HG02623 (cell line): Measurements from ENCODE around the gene IWS1.
"Not testable (repeated sequence)": the region's sequence is repeated elsewhere in the genome, so short reads cannot be mapped to it uniquely, and the experiment has no call there.

Experiments used
- ATAC-seq: cut with Tn5 transposase; IDR thresholded peaks from one replicate; pipeline ENCODE4 v1.9.1; 2021; ENCODE audit warnings: moderate library complexity; ENCODE audit not compliant: unreplicated experiment

Gene IWS1

GRCh38 chr2:127526132-127527000 is at the start of gene IWS1:
Gene IWS1, minus strand, starts transcription at chr2:127526489. Its CDS starts 281 bp downstream, at chr2:127526208.
- peak; percentile 81 for ATAC-seq

GRCh38 chr2:127575941-127576432 is 49.7 kb upstream of the IWS1 start:
- no peak for ATAC-seq

- no peak for ATAC-seq
Measured at GRCh38 chr2:127575185-127575765, 49.0 kb upstream of the IWS1 start.

- ATAC-seq = no peak
Measured at GRCh38 chr2:127574656-127575055, 48.4 kb upstream of the IWS1 start.

GRCh38 chr2:127573771-127574170 is 47.5 kb upstream of the IWS1 start:
- no peak for ATAC-seq

GRCh38 chr2:127573298-127573697 is 47.0 kb upstream of the IWS1 start:
- no peak for ATAC-seq

GRCh38 chr2:127572841-127573240 is 46.6 kb upstream of the IWS1 start:
- ATAC-seq = no peak

- ATAC-seq = not testable (repeated sequence)
Measured at GRCh38 chr2:127572352-127572751, 46.1 kb upstream of the IWS1 start.

GRCh38 chr2:127570282-127571250 is 44.3 kb upstream of the IWS1 start:
- ATAC-seq = no peak

- ATAC-seq = no peak
Measured at GRCh38 chr2:127569666-127570065, 43.4 kb upstream of the IWS1 start.

GRCh38 chr2:127568128-127568527 is 41.8 kb upstream of the IWS1 start:
- ATAC-seq = no peak

GRCh38 chr2:127567351-127567854 is 41.1 kb upstream of the IWS1 start:
- no peak for ATAC-seq

- ATAC-seq = no peak
Measured at GRCh38 chr2:127566576-127566975, 40.3 kb upstream of the IWS1 start.

- ATAC-seq = no peak
Measured at GRCh38 chr2:127566139-127566417, 39.8 kb upstream of the IWS1 start.

GRCh38 chr2:127565261-127566138 is 39.2 kb upstream of the IWS1 start:
- ATAC-seq = no peak

- no peak for ATAC-seq
Measured at GRCh38 chr2:127564429-127565260, 38.4 kb upstream of the IWS1 start.

- peak; percentile 94 for ATAC-seq
Measured at GRCh38 chr2:127563458-127564428, 37.5 kb upstream of the IWS1 start.

- ATAC-seq = no peak
Measured at GRCh38 chr2:127562936-127563335, 36.6 kb upstream of the IWS1 start.
